Measurements from ENCODE around the gene CS.

GRCh38 chr12:56333679-56334489, 33.8 kb upstream of the CS start, which contains the start of gene PAN2:
- TF ChIP-seq CTCF (IDR thresholded peaks at IDR 0.05; ENCODE audit: low read depth, low read length, poor library complexity, severe bottlenecking) (peak; percentile 65), EZH2phosphoT487 (IDR thresholded peaks at IDR 0.05; ENCODE audit: borderline replicate concordance, low read length) (no peak)
